GM18907 (cell line): ENCODE measurements around the gene LUC7L3.

ENCODE experiments used
- ATAC-seq: cut with Tn5 transposase; IDR thresholded peaks from one replicate; pipeline ENCODE4 v1.9.1; 2021; ENCODE audit warnings: mild to moderate bottlenecking, moderate library complexity; ENCODE audit not compliant: unreplicated experiment

LUC7L3 gene

DNA sequence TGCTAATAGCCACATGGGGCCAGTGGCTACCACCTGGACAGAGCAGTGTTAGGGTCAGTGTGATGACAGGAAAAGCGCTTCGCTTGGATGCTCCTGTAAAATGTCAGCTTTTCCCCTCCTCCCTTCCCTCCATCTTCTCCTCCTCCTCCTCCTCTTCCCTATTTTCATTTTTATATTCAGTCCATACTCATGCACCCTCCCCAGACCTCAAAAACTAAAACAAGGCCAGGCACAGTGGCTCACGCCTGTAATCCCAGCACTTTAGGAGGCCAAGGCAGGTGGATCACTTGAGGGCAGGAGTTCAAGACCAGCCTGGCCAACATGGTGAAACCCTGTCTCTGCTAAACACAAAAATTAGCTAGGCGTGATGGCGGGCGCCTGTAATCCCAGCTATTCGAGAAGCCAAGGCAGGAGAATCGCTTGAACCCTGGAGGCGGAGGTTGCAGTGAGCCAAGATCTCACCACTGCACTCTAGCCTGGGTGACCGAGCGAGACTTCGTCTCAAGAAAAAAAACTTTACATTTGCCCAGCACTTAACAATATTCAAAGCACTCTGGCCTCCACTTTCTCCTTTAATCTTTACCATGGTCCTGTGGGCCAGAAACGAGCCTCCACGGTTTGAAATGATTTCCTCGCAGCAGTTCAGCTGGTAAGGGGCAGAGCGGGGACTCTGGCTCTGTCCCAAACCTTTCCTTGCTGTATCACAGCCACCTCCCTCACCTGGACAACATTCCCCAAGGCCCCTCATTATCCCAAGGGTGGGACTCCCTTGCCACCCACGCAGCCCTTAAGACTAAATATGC, 33.5 kb upstream of the LUC7L3 start:
- no peak for ATAC-seq

DNA sequence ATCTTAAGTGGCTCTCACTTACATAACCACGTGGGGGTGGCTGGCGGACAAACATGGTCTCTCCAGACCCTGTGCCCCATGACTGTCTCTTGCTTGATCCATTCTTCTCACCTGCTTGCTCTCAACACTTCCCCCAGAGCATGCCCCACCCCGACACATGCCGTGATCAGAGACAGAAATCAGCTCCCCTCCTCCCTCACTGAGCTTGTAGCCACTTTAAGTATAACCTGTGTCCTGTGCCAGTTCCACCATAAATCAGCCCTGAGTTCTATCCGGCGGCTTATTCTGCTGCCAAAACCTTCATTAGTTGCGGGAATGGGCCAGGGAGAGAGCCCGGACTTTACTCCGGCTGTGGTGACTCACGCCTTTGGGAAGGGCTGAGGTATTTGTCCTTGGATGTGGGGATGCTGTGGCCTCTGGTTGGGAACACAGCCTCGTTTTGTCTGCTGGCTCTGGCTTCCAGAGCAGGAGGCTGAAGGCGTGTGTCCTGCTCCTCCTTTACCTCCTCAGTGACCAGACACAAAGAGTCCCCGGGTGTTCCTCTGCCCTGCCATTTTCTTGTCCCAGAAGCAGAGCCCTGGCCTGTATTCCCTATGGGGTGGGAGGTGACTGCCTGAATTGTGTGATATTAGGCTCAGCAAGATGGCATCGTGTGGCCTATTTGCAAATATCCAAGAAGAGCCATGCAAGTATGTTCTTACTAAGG, 32.8 kb upstream of the LUC7L3 start:
- no peak for ATAC-seq

- no peak for ATAC-seq
Observed at GRCh38 chr17:50687200-50688066, 32.0 kb upstream of the LUC7L3 start.

DNA sequence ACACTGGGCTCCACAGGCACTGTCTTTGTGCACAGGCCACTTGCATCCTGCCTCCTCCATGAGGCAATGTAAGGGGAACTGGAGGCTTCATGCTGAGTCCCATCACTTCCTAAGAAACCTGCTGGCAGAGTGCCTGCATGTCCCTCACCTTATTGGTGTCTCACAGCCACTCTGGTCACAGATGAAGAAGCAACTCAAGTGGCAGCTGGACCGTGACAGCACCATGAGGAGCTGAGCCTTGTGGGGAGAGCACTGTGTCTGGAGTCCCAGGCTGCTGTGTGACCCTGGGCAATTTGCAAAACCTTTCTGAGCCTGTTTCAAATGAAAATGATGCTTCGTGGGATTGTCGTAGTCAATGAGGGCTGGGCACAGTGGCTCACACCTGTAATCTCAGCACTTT, 31.2 kb upstream of the LUC7L3 start:
- ATAC-seq = no peak

GRCh38 chr17:50689251-50689650, 30.2 kb upstream of the LUC7L3 start:
- ATAC-seq = no peak

DNA sequence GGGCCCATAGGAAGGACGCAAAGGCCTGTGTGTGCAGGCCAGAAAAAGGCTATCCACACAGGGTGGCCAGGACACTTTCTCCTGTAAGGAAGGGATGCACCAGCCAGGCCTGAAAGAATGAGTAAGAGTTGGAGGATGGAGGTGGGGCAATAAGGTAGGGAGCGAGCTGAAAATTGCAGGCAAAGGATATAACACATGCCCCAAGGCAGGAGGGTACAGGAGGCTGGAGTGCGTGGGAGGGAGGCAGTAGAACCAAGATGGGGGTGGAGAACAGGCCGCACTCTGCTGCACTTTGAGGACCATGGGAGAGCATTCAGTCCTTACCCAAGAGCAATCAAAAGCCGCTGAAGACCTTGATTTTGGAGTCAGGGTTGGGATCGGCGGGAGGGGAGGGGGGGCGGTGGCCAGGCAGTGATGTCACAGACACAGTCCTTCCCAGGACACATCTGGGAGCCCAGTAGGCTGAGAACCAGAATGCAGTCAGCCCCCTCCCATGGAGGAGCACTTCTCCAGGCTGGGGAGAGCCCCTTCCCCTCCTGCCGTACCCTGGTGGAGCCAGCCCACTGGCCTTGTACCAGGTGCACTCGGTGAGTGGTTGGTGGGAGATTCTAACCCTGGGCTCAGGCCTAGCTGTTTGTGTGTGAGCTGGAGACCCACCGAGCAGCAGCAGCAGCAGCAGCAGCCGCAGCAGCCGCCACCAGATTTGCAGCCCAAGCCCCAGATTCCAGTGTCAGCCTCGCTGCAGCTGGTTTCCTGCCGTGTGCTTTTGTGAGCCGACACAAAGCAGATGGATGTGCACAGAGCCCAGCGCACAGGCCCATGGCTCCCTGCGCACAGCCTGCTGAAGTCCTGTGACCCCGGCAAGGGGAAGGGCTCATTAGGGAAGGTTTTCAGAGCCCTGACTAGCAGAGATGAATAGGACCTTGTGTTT, 29.2 kb upstream of the LUC7L3 start:
- ATAC-seq = no peak

DNA sequence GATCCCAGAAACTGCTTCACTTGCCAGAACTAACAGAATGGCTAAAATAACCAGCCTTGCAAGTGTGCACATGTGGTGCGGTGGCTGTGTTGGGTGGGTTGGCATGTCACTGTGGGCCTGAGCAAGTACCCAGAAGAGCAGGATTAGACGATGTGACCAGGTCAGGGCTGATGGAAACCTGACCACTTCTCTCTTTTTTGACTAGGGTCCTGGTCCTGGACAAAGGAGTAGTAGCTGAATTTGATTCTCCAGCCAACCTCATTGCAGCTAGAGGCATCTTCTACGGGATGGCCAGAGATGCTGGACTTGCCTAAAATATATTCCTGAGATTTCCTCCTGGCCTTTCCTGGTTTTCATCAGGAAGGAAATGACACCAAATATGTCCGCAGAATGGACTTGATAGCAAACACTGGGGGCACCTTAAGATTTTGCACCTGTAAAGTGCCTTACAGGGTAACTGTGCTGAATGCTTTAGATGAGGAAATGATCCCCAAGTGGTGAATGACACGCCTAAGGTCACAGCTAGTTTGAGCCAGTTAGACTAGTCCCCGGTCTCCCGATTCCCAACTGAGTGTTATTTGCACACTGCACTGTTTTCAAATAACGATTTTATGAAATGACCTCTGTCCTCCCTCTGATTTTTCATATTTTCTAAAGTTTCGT, 28.4 kb upstream of the LUC7L3 start:
- no peak for ATAC-seq

- ATAC-seq = no peak
Observed at GRCh38 chr17:50691550-50692447, 27.6 kb upstream of the LUC7L3 start.

DNA sequence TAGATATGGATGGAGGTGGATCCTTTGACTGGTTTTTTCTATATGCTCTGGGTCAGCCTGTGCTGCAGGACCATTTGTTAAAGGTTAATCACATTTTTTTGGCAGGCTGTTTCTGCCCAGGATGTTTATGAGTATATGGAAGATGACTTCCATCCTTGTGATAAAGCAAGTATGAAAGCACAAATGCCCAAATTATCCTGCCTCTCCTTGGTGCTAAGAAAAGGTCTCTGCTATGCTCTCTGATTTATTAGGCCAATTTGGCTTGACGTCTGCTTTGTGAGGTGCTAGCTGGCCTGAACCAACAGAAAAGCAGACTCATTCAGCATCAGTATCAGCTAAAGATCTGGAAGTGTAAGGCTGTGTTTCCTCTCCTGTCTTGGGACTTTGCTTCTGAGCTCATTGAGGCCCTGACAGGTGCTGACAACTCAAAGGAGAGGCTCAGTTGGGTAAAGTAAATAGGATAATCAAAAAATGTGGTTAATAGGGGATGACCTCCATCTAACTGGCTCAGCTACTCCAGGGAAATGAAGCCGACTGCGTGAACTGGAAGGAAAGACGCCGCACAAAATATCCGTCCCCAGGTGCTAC, 26.9 kb upstream of the LUC7L3 start:
- no peak for ATAC-seq

- ATAC-seq = no peak
Observed at GRCh38 chr17:50693036-50693682, 26.2 kb upstream of the LUC7L3 start.

GRCh38 chr17:50696365-50696879, 23.0 kb upstream of the LUC7L3 start:
- no peak for ATAC-seq

- ATAC-seq = no peak
Observed at GRCh38 chr17:50697062-50697461, 22.3 kb upstream of the LUC7L3 start.

- no peak for ATAC-seq
Observed at GRCh38 chr17:50697663-50698272, 21.6 kb upstream of the LUC7L3 start.

- no peak for ATAC-seq
Observed at GRCh38 chr17:50699410-50699809, 20.0 kb upstream of the LUC7L3 start.

GRCh38 chr17:50703162-50703561, 16.2 kb upstream of the LUC7L3 start:
- no peak for ATAC-seq

DNA sequence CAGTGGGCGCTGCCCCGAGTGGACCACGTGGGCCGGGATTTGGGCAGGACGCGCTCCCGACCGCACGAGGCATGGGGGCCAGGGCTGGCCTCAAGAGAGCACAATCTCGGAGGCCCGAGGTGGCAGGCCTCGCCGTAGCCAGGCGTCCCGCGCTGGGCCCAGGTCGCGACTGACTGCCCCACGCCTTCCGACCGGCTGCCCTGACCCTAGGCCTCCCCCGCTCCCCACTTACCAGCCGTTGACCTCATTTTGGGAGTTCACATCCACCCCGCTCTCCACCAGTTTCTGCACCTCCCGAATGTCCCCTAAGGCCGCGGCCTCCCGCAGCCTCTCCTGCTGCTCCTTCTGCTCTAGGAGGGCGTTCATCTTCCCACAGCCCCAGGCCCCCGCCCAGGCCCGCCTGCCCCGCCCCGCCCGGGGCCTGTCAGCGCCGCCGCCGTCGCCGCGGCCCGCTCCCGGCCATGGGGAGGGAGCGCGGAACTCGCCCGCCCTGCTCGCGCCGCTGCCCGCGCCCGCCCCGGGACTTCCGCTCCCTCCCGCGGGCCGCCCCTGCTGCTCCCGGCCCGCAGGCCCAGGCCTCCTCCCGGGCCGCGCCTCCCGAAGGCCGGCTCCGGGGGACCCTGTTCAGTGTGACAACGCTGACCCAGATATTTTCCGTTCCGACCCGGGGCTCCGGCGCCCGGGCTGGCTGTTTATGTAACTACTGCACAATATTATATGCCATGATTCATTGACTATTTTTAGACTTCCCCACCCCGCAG, 11.9 kb upstream of the LUC7L3 start, which contains the start of gene ANKRD40:
ANKRD40 (minus strand) TSS at position 626 of the 761 bp plus-strand sequence; CDS start at position 366, 260 bp downstream.
- ATAC-seq = peak; percentile 89
